Right ventricle myocardium superior (tissue), 1 donor: ENCODE results near the gene OSBPL2. TPM values are rescaled to one million over a fixed set of nuclear protein-coding genes. Genes with fewer than 3 reads are reported as not detected.
A peak's percentile ranks its signal among the peaks of the same experiment; 100 is the strongest.

Experiments
- ATAC-seq: fragments of 200-7000 bp; cut with Tn5 transposase; one replicate; pipeline ENCODE4 v1.9.1; 2020; ENCODE audit warnings: mild to moderate bottlenecking; ENCODE audit not compliant: poor library complexity
- DNase-seq: peaks from one replicate; pipeline ENCODE4 v3.0.0-alpha.2; 2020
- intact Hi-C: fragments of 100-400 bp; cut with DNase I; formaldehyde crosslinking; loops from one replicate; pipeline ENCODE4 v1.11.2; 2022
- total RNA-seq: library from RNA; stranded (reverse); fragmentation: NEBNext Ultra II Directional; extraction: Animal tissue kit (Norgen Biotek cat#: 25700); gene quantifications from one replicate; pipeline ENCODE4 v1.2.1, GENCODE V29; 2021
- donor health status: DM: no; HTN: yes; CAD: no; lungs with severe emphysema.

Gene OSBPL2
- total RNA-seq, 1 donor from 2014 or later, result 52.3 TPM

DNA sequence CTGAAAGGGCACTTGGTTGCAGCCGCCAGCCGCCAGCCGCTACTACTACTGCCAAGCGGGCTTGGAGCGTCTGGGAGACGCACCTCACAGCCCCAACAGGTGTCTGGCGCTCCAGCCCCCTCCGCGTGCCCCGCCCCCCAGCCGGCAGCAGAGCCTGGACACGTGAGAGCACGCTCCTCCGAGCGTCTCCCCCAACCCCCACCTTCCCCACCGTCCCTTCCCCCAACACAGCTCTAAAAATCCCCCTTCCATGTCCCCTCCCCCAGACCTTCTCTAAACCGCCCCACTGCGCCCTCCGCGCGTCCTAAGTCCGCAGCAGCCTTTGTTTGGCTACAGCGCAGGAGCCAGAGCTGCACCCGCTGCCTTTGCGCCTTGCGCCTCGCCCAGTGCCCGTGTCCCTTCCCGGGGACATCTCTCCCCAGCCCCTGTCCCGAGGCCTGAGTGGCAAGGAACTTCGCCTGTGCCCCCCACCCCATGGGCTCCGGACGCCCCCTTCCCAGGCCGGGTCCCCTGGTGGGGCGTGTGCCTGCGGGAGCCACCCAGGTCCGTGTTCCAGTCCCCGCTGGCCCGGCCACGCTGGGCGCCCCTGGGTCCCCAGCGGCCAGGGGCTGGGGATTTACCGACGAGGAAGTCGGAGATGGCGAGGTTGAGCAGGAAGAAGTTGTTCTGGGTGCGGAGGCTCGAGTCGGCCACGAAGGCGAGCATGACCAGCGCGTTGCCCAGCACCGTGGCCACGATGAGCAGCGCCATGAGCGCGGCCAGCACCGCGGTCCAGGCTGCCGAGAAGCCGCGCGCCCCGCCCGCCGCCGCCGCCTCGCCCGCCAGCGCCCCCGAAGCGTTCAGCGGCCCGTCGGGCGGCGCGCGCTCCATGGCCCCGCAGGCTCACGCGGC, 19.0 kb upstream of the OSBPL2 start:
- DNase-seq (no peak), ATAC-seq (no peak)
- intact Hi-C loops, result no loop called here

DNA sequence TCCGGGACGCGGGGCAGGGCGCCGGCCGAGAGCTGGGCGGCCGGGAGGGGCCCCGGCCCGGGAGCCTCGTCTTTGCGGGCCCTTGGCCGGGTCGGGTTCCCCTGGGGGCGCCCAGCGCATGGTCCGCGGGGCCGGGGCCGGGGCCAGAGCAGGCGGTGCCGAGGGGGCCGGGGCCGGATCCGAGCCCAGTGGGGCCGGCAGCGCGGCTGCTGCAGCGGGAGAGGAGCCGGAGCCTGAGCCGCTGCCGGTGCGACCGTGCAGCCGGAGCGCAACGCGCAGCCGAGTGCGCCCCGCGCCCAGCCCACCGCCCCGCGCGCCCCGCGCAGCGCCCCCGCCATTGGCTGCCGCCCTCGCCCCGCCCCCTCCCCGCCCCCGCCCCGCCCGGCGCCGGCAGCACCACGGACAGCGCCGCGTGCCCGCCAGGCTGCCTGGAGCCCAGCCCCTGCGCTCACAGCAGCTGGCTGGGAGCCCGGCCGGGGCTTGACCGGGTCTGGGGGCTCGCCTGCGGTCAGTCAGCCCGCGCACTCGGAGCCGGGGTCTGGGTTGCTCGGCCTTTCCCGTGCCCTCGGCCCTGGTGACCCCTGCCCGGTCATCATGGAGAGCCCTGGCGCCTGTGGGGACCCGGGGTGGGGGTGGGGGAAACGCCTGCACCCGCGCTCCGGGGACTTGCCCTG, 18.2 kb upstream of the OSBPL2 start, which contains the start of gene HRH3:
HRH3 (minus strand) TSS at position 287 of the 674 bp plus-strand sequence. CDS start 308 bp downstream, outside the sequence.
- ATAC-seq (peak; percentile 84), DNase-seq (peak; percentile 62)
- intact Hi-C loops, result no loop called here

DNA sequence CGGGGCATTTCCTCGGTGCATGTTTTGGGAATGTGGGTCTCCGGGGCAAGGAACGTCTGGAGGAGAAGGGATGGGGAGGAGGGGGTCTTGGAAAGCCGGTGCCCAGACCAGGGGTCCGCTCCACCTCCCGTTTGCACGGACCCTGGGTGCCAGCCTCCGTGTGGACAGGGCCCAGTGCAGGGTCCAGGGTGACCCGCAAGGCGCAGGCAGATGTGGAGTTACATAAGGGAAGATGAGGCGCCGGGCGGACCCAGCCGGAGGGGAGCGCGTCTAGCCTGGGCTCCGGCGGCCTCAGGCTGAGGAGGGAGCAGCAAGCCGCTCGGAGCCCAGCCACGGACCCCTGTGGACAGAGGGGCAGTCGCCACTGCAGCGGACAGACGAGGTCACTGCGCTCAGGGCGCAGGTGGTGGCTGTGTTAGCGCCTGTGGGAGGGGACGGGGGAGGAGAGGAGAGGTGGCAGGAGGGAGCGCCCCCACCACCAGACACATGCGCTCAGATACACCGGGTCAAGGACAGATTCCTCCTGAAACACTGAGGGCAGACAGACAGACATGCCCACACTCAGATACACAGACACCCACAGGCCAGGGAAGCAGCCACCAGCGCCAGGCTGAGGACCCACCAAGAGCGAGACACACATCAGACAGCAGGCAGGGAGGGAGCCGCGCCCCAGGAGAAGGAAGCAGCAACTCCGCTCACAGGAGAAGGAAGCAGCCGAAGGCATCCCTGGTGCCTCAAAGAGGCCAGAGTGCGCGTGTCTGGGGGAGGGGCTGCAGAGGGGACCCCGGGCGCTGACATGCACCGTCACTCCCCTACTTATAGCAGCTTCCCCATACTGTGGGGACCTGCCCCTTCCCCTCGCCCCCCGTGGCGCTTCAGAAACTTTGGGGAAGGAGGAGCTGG, 17.4 kb upstream of the OSBPL2 start:
- intact Hi-C loops, result no loop called here
- DNase-seq (no peak), ATAC-seq (peak; percentile 5)

DNA sequence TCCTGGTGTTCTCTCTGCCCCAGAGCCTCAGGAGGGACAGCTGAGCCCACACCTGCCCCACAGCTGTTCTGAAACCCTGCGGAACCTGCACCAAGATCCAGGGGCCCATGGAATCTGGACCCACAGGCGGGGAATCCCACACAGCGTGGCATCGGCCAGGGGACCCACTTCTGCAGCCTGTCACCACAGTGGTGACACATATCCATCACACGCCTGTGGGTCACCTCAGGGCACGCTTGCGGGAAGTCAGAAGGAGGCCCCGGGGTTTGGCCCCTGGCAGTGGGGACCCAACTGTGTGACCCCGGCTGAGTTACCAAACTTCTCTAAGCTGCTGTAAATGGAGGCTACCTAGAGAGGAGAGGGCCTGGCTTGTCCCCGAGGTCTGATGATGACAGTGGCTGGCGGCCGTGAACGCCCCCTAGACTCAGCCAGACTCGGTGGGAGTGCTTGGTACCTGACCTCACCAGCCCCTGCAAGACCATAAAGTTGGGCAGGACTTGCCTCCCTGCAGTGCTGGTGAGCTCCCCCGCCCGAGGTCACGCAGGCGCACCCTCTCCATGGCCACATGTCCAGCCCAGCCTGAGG, 16.0 kb upstream of the OSBPL2 start:
- DNase-seq, result no peak
- intact Hi-C loops, result no loop called here

DNA sequence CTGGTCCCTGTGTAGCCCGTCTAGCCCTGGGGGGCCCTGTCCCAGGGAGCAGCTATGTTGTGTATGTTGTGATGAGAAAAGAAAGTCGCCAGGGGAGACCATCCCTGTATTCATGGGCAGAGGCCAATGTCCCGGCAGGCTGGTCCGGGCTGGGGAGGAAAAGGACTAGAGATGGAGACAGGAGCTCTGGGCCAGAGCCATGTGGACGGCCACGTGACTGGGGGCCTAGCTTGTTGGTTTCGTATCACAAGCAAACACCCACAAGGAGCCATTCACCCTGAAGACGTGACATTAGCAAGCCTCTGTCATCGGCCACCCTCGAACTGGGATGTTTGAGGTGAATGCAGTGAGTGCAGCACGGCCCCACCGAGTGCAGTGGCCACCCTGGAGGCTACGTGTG, 15.3 kb upstream of the OSBPL2 start:
- intact Hi-C loops, result no loop called here
- DNase-seq, result no peak
- ATAC-seq, result no peak

More for the DNA sequence above, 16.0 kb upstream of the OSBPL2 start:
- ATAC-seq, result no peak

DNA sequence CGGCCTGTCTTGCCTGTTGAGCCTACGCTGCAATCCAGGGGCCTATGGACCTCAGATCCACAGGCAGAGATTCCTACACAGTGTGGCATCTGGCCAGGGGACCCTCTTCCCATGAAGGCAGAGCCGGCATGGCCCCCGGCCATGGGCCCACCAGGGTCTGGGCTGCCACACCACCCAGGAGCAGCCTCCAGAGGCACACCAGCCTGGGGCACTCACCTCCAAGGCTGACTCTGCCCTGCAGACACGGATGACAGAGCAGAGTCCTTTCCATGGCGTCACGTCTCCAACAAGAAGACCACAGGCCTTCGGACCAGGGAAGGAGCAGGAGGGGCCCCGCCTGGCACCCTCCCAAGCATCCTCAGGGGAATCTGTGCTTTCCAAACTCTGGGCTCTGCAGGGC, 14.8 kb upstream of the OSBPL2 start:
- intact Hi-C loops, result no loop called here
- DNase-seq (no peak), ATAC-seq (no peak)

DNA sequence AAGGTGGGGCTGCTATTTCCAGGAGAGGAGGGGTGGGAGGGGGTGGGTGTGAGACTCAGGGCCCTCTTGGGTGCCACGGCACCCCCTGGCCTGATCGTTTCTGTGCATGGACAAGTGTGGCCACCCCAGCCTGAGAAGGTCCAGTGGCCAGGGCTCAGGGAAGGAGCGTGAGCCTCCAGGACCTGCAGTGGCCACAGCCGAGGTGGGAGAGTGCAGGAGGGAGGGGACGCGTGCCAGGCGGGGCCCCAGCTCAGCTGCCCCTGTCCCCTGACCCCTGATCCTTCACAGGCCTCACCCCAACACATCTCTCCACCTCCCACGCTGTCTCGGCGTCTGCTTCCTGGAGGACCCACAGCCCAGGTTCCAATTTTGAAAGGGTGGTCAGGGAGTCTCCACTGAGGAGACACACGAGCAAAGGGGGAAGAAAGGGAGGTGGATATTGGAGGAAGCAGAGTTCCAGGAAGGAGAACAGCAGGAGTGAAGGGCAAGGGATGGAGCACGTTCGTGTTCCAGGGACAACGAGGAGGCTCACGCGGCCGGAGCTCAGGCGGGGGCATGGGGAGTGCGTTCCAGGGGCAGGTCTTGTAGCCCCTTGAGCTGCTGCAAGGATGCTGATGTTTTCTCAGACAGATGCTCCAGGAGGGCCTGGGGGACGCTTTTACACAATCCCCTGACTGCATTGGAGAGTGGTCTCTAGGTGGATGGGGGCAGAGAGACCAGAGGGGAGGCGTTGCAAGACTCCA, 14.0 kb upstream of the OSBPL2 start:
- ATAC-seq (no peak), DNase-seq (no peak)
- intact Hi-C loops, result no loop called here

DNA sequence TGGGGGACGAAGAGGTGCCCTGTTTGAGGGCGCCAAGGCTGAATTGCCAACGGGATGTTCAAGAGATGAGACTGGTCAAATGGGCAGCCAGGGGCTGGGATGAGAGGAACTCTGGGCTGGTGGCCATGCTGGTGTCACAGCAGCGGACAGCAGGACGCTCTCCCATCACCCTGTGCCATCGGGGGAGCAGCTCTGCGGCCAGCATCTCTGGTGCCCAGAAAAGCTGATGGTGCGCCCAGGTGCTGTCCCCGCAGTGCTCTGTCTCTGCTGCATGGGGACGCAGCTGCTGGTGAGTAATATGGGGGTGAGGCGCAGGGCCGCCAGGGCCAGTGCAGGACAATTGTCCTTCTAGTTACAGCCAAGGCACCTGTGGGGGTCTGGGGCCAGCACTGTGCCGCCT, 13.3 kb upstream of the OSBPL2 start:
- intact Hi-C loops, result no loop called here
- no peak for DNase-seq
- ATAC-seq, result no peak

DNA sequence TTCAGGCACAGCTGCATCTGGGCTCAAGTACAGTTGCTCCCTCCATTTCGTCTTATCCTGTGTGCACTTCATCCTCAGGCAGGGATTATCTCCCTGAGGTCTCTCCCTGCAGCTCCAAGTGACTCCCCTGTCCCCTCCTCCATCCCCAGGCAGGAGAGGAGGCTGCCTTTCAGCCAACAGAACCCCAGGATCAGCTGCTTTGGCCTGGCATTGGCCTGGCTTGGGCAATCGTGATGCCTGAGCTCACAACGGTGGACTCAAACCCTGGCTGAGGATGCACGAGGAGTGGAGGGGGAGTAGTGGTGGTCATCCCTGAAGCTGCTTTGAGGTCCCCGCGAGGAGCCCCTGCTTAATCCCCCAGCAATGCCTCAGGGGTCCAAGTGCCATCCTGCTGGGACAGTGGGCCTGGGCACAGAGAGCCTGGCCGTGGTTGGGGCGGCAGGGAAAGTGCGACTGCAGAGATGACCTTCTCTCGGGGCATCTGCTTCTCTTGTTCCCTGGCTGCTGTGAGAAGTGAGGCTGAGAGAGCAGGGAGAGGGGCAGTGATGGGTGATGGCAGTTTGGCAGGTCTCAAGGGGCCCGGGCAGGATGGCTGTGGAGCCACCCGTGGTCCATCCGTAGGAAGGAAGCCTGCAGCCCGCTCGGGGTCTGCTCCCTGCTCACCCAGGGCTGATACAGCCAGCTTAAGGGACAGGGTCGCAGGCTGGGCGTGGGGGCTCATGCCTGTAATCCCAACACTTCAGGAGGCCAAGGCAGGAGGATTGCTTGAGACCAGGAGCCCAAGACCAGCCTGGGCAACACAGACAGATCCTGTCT, 12.3 kb upstream of the OSBPL2 start:
- intact Hi-C loops, result no loop called here
- DNase-seq, result no peak
- no peak for ATAC-seq

DNA sequence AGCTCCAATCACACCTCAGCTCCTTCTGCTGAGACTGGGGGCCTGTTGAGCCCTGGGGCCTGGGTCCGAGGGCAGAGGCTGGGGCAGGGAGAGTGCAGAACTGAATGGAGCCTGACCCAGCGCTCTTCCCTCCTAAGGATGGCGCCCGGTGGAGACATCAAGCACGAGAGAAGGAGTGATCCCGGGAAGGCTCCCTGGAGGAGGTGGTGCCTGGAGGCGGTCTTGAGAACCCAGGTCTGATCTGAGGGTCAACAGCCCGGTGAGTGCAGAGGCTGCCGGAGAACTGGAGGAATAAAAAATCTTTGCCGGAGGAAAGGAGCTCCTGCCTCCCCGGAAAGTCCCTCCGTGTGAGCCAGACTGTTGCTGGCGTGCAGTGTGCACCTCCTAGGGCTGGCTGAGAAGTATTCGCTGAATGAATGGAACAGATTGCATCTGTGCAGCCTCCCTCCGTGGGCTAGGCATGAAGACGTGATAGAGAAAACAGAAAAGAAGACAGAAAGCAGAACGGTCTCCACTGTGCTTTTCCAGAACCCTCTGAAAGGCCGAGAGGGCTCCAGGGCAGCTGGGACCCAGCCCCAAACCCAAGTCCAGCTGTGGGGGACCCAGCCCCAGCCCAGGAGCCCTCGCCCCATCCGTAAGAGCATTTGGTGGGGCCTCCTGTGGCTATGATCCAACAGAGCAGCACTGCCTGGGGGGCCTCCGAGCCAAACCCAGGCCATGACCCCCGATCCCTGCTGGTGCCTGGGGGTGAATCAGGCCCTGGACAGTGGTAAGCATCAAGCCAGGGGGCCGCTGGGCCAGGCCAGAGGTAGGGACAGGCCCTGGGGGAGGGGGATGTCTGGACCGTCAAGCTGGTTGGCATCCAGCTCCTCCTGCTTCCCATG, 11.4 kb upstream of the OSBPL2 start:
- intact Hi-C loops, result no loop called here
- ATAC-seq, result no peak
- no peak for DNase-seq

DNA sequence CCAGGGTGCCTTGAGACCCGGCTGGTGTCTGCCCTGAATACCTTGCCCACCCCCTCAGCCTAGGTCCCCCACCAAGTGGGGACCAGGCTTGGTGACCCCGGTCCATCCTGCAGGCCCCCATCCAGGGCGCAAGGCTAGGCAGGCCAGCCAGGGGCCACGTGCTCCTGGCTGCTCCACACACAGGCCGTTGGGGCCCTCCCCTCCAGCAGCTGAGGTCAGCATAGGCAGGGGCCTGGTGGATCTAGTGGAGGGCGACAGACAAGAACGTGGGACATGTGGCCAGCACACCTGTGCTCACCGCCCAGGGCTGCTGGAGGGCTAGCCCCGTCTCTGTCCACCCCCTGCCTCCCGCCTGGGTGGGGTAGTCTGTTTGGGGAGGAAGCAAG, 10.7 kb upstream of the OSBPL2 start:
- intact Hi-C loops, result no loop called here
- ATAC-seq (no peak), DNase-seq (no peak)

DNA sequence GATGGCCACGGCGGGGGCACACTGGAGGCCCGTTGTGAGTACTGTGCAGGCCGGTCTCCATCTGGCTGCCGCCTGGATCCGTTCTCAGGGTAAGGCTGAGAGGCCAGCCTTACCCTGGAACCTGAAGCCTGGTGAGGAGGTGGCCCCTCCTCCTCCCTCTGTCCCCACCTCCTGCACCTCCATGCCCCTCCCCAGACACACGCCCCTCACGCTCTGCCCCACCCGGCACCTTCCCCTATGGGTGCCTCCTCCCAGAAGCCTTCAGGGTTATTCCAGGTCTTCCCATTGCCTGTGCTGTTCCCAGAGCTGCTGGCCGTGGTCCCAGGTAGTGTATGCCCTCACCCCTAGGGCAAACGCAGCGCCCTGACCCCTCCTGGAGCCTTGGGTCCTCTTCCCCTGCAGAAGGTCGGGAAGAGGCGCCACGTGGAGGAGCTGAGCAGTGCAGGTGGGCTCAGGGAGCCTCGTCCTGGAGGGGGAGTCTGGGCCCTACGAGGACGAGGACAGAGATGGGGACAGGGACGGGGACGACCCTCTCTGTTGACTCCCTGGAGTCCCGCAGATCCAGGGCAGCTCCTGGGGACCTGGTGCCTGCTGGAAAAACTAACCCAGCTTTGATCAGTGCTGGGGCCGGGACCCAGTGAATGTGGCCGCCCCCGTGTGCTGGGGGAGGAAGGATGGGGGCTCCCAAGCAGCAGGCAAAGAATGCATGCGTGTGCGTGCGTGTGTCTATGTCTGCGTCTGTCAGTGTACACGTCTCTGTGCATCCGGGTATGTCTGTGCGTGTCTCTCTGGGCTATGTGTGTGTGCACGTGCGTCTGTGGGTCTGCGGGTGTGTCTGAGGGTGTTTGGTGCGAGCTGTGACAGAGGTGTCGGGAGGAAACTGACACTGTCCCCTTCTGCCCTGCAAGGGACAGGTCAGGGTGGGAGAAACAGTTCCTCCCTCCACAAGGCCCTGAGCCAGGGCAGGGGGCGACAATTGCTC, 10.1 kb upstream of the OSBPL2 start:
- intact Hi-C loops, result no loop called here
- DNase-seq (no peak), ATAC-seq (peak; percentile 65)

DNA sequence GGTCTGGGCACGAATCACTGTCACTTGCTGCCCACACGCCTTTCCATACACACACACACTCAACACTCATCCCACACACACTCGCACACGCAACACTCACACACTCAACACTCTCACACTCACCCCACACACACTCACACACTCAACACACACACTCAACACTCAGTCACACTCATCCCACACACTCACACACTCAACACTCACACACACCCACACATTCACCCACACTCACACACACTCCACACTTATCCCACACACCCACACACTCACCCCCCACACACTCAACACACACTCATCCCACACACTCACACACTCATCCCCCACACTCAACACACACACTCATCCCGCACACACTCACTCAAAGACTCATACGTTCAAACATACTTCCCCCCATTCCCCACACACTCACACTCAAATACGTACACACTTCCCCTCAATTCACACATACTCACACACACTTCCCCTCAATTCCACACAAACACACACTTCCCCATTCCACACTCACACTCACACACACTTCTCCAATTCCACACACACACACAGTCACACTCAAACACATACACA, 9.3 kb upstream of the OSBPL2 start:
- no peak for ATAC-seq
- DNase-seq, result no peak
- intact Hi-C loops, result no loop called here

DNA sequence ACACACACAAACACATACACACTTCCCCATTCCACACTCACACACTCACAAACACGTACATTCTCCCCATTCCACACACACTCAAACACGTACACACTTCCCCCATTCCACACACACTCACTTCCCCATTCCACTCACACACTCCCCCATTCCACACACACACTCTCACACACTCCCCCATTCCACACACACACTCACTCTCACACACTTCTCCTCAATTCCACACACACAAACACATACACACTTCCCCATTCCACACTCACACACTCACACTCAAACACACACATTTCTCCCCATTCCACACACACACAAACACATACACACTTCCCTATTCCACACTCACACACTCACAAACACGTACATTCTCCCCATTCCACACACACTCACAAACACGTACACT, 8.7 kb upstream of the OSBPL2 start:
- ATAC-seq (no peak), DNase-seq (no peak)
- intact Hi-C loops, result no loop called here

DNA sequence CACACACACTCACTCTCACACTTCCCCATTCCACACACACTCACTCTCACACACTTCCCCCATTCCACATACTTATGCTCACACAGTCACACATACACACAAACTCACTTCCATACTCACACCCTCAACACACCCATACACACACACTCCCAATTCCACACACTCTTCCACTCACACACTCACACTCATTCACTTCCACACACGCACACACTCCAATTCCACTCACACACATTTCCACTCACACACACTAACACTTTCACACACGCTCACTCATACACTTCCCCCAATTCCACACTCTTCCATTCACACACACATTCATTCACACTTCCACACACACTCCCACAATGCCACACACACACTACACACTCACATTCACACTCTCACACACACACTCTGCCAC, 8.0 kb upstream of the OSBPL2 start:
- DNase-seq, result no peak
- intact Hi-C loops, result no loop called here
- no peak for ATAC-seq
